H1 (cell line): Measurements from ENCODE around the gene HSPA1L.

ENCODE experiments used
- CREB1 ChIP-seq: IDR thresholded peaks from 2 replicates; pipeline ENCODE4 v1.6.1; 2012; ENCODE audit warnings: inconsistent platforms
- EP300 ChIP-seq, 2 experiments: IDR thresholded peaks; 1 replicate in 1 of 2; 2 replicates in 1 of 2; pipeline ENCODE4 v1.6.1; 2011 to 2012; ENCODE audit warnings: low read depth in 2 of 2, low read length in 2 of 2, mild to moderate bottlenecking in 2 of 2, borderline replicate concordance in 1 of 2, inconsistent platforms in 1 of 2, moderate library complexity in 1 of 2
- POLR2A ChIP-seq, 2 experiments: IDR thresholded peaks; 1 replicate in 1 of 2; 2 replicates in 1 of 2; pipeline ENCODE4 v1.6.1; 2011; ENCODE audit warnings: low read depth in 2 of 2, low read length in 2 of 2, mild to moderate bottlenecking in 2 of 2; ENCODE audit errors: control extremely low read depth in 1 of 2

GRCh38 chr6:31825553-31825952, 10.5 kb upstream of the HSPA1L start:
- no peak for TF ChIP-seq EP300 (IDR thresholded peaks at IDR 0.05; ENCODE audit: borderline replicate concordance in 1 of 2, low read depth in 2 of 2, low read length in 2 of 2)
- no peak for TF ChIP-seq POLR2A (IDR thresholded peaks at IDR 0.05; ENCODE audit: control extremely low read depth in 1 of 2, low read depth in 2 of 2, low read length in 2 of 2)
- no peak for TF ChIP-seq CREB1
